ENCODE data around the gene HAVCR1.
"Not testable (repeated sequence)": the region's sequence is repeated elsewhere in the genome, so short reads cannot be mapped to it uniquely, and the experiment has no call there.

HAVCR1 gene

GRCh38 chr5:157067005-157067404 is 8.1 kb upstream of the HAVCR1 start:
- Histone ChIP-seq H3K9me3 (ENCODE audit: low read length) (no peaks in the 10 kb centered on the region), H2AFZ (ENCODE audit: low read depth, low read length) (no peak overlapping the region), H3K27me3 (ENCODE audit: insufficient read depth, low read length) (no peaks in the 10 kb centered on the region), H3K36me3 (ENCODE audit: insufficient read depth, low read length) (no peaks in the 10 kb centered on the region), H3K4me1 (ENCODE audit: insufficient read depth, low read length) (no peaks in the 10 kb centered on the region), H3K4me3 (ENCODE audit: low read length) (no peak overlapping the region)

DNA sequence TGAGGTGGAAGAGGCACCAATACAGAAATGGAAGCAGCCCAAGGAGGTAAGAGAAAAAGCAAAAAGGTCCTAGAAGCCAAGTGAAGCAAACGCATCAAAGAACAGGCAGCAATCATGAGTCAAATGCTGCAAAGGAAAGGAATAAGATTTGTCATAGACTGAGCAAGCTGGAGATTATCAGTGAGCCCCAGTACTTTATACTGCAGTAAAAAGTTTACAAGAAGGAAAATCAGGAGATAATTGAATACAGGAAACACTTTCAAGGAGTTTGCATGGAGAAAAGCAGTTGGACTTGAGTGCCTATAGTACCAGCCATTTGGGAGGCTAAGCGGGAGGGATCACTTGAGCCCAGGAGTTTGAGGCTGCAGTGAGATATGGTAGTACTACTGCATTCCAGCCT is 7.2 kb upstream of the HAVCR1 start:
- H3K27me3 ChIP-seq (ENCODE audit: insufficient read depth, low read length), result no peaks in the 10 kb centered on the region
- H3K36me3 ChIP-seq (ENCODE audit: insufficient read depth, low read length), result no peaks in the 10 kb centered on the region
- no peak overlapping the region for H3K4me3 ChIP-seq (ENCODE audit: low read length)
- H3K4me1 ChIP-seq (ENCODE audit: insufficient read depth, low read length), result no peaks in the 10 kb centered on the region
- no peak overlapping the region for H2AFZ ChIP-seq (ENCODE audit: low read depth, low read length)
- H3K9me3 ChIP-seq (ENCODE audit: low read length), result no peaks in the 10 kb centered on the region

DNA sequence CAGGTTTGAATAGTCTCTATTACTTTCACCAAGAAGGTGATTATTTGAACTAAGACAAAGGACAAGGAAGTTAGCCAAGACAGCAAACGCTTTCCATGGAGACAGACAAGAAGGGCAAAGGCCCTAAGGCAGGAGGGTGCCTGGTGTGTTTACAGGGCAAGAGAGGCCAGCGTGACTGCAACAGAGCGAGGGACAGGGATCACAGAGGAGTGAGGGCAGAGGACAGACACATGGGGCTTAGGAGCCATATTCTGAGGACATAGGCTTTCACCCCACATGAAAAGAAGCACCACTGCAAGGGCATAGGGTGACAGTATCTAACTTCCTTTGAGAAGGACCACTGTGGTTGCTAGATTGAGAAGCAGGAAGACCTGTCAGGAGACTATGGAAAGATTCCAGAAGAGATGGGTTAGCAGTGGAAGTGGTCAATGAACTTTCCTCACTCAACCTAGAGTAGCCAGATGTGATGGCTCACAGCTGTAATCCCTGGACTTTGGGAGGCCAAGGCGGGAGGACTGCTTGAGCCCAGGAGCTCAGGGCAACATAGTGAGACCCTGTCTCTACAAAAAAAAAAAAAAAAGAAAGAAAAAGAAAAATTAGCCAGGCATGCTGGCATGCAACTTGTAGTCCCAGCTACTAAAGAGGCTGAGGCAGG is 5.0 kb upstream of the HAVCR1 start:
- no peak overlapping the region for H3K4me3 ChIP-seq (ENCODE audit: low read length)
- no peak overlapping the region for H2AFZ ChIP-seq (ENCODE audit: low read depth, low read length)
- no peaks in the 10 kb centered on the region for H3K4me1 ChIP-seq (ENCODE audit: insufficient read depth, low read length)
- H3K36me3 ChIP-seq (ENCODE audit: insufficient read depth, low read length), result no peaks in the 10 kb centered on the region
- no peaks in the 10 kb centered on the region for H3K9me3 ChIP-seq (ENCODE audit: low read length)
- no peaks in the 10 kb centered on the region for H3K27me3 ChIP-seq (ENCODE audit: insufficient read depth, low read length)

GRCh38 chr5:157059891-157060290 is 975 bp upstream of the HAVCR1 start:
- no peaks in the 10 kb centered on the region for H3K36me3 ChIP-seq (ENCODE audit: insufficient read depth, low read length)

DNA sequence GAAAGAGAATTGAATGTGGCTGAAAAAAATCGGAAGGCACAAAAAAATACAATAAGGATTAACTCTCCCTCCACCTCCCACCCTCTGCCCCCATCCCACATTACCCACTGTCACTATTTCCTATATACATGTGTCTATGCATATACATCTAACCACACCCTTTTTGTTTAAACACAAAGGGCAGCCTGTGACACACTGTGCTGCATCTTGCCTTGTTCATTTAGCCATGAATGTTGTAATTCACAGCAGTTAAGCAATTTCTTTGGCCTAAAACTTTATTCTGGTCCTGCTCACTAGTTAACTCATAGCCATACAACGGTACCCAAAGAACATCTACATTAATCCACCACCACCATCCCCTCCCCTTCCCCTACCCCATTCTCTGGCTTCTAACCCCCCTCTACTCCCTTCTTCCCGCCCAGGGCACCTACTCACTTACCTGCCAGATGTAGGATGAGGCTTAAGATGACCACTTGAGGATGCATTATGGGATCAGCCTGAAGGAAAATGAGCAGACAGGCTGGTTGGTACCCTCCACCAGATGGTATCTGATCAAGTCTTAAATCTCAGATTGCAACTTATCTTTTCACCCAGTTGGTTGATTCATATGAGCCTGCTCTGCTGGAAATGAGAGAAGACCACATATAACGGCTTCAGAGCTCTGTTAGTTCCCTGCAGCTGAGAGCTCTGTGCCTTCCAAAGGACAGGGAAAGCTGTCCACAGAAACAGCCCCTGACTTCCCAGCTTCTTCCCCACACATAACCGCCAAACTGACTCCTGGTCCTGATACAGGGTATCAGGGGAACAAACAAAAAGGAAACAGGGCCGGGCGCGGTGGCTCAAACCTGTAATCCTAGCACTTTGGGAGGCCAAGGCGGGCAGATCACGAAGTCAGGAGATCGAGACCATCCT is 1.2 kb downstream of the HAVCR1 start:
- H2AFZ ChIP-seq (ENCODE audit: low read depth, low read length), result no peak overlapping the region
- H3K4me3 ChIP-seq (ENCODE audit: low read length), result no peak overlapping the region
- no peaks in the 10 kb centered on the region for H3K36me3 ChIP-seq (ENCODE audit: insufficient read depth, low read length)
- H3K9me3 ChIP-seq (ENCODE audit: low read length), result no peaks in the 10 kb centered on the region
- H3K4me1 ChIP-seq (ENCODE audit: insufficient read depth, low read length), result no peaks in the 10 kb centered on the region
- no peaks in the 10 kb centered on the region for H3K27me3 ChIP-seq (ENCODE audit: insufficient read depth, low read length)

More at GRCh38 chr5:157059891-157060290, 975 bp upstream of the HAVCR1 start:
- Histone ChIP-seq H3K27me3 (ENCODE audit: insufficient read depth, low read length) (no peaks in the 10 kb centered on the region), H2AFZ (ENCODE audit: low read depth, low read length) (no peak overlapping the region), H3K4me1 (ENCODE audit: insufficient read depth, low read length) (no peaks in the 10 kb centered on the region), H3K4me3 (ENCODE audit: low read length) (no peak overlapping the region), H3K9me3 (ENCODE audit: low read length) (no peaks in the 10 kb centered on the region)

GRCh38 chr5:157056848-157057247 is 2.1 kb downstream of the HAVCR1 start:
- H3K36me3 ChIP-seq (ENCODE audit: insufficient read depth, low read length); H3K9me3 ChIP-seq (ENCODE audit: low read length); H3K4me3 ChIP-seq (ENCODE audit: low read length); H2AFZ ChIP-seq (ENCODE audit: low read depth, low read length); H3K4me1 ChIP-seq (ENCODE audit: insufficient read depth, low read length); H3K27me3 ChIP-seq (ENCODE audit: insufficient read depth, low read length): not testable (repeated sequence)

GRCh38 chr5:157051604-157052245 is 7.2 kb downstream of the HAVCR1 start:
- Histone ChIP-seq H3K27me3 (ENCODE audit: insufficient read depth, low read length) (no peaks in the 10 kb centered on the region), H3K4me1 (ENCODE audit: insufficient read depth, low read length) (no peaks in the 10 kb centered on the region), H3K36me3 (ENCODE audit: insufficient read depth, low read length) (no peaks in the 10 kb centered on the region), H3K4me3 (ENCODE audit: low read length) (no peak overlapping the region), H3K9me3 (ENCODE audit: low read length) (no peaks in the 10 kb centered on the region), H2AFZ (ENCODE audit: low read depth, low read length) (no peak overlapping the region)

- no peaks in the 10 kb centered on the region for H3K4me1 ChIP-seq (ENCODE audit: insufficient read depth, low read length)
- H2AFZ ChIP-seq (ENCODE audit: low read depth, low read length), result no peak overlapping the region
- no peak overlapping the region for H3K4me3 ChIP-seq (ENCODE audit: low read length)
- no peaks in the 10 kb centered on the region for H3K9me3 ChIP-seq (ENCODE audit: low read length)
- no peaks in the 10 kb centered on the region for H3K27me3 ChIP-seq (ENCODE audit: insufficient read depth, low read length)
- H3K36me3 ChIP-seq (ENCODE audit: insufficient read depth, low read length), result no peaks in the 10 kb centered on the region
These were observed 8.9 kb downstream of the HAVCR1 start for GRCh38 chr5:157050050-157050449.

- H3K27me3 ChIP-seq (ENCODE audit: insufficient read depth, low read length), result no peaks in the 10 kb centered on the region
- no peak overlapping the region for H2AFZ ChIP-seq (ENCODE audit: low read depth, low read length)
- no peaks in the 10 kb centered on the region for H3K9me3 ChIP-seq (ENCODE audit: low read length)
- H3K4me3 ChIP-seq (ENCODE audit: low read length), result no peak overlapping the region
- H3K36me3 ChIP-seq (ENCODE audit: insufficient read depth, low read length), result no peaks in the 10 kb centered on the region
- H3K4me1 ChIP-seq (ENCODE audit: insufficient read depth, low read length), result no peaks in the 10 kb centered on the region
These were observed 9.3 kb downstream of the HAVCR1 start for GRCh38 chr5:157049605-157050004.

- H2AFZ ChIP-seq (ENCODE audit: low read depth, low read length), result no peak overlapping the region
These were observed 11.0 kb downstream of the HAVCR1 start for GRCh38 chr5:157047898-157048297.

GRCh38 chr5:157047016-157047415 is 11.9 kb downstream of the HAVCR1 start:
- not testable (repeated sequence) for H3K4me1 ChIP-seq (ENCODE audit: insufficient read depth, low read length); H3K9me3 ChIP-seq (ENCODE audit: low read length); H3K36me3 ChIP-seq (ENCODE audit: insufficient read depth, low read length); H3K4me3 ChIP-seq (ENCODE audit: low read length); H2AFZ ChIP-seq (ENCODE audit: low read depth, low read length); H3K27me3 ChIP-seq (ENCODE audit: insufficient read depth, low read length)

More at GRCh38 chr5:157047898-157048297, 11.0 kb downstream of the HAVCR1 start:
- Histone ChIP-seq H3K9me3 (ENCODE audit: low read length) (no peaks in the 10 kb centered on the region), H3K4me1 (ENCODE audit: insufficient read depth, low read length) (no peaks in the 10 kb centered on the region), H3K4me3 (ENCODE audit: low read length) (no peak overlapping the region), H3K36me3 (ENCODE audit: insufficient read depth, low read length) (no peaks in the 10 kb centered on the region), H3K27me3 (ENCODE audit: insufficient read depth, low read length) (no peaks in the 10 kb centered on the region)

DNA sequence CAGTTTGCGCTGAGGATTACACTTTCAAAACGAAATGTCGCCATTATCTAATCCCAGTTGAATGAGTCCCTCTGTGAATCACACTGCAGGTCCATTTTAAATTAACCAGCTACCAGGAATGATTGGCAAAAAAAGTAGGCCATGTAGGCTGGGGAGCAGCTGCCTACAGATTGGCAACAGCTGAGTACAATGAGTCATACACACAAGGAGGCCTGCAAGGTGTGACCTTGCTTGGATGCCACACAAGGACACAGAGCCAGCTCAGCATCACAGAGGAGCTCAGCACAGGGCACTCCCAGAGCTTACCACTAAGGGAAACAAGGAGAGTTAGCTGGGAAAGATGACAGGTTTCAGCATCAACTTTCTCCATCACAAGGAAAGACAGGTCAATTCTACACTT is 12.9 kb downstream of the HAVCR1 start:
- Histone ChIP-seq H3K9me3 (ENCODE audit: low read length) (no peaks in the 10 kb centered on the region), H2AFZ (ENCODE audit: low read depth, low read length) (no peak overlapping the region), H3K36me3 (ENCODE audit: insufficient read depth, low read length) (no peaks in the 10 kb centered on the region), H3K27me3 (ENCODE audit: insufficient read depth, low read length) (no peaks in the 10 kb centered on the region), H3K4me3 (ENCODE audit: low read length) (no peak overlapping the region), H3K4me1 (ENCODE audit: insufficient read depth, low read length) (no peaks in the 10 kb centered on the region)

GRCh38 chr5:157045601-157046000 is 13.3 kb downstream of the HAVCR1 start:
- H3K4me1 ChIP-seq (ENCODE audit: insufficient read depth, low read length), result no peaks in the 10 kb centered on the region
- H3K9me3 ChIP-seq (ENCODE audit: low read length), result no peaks in the 10 kb centered on the region
- no peaks in the 10 kb centered on the region for H3K36me3 ChIP-seq (ENCODE audit: insufficient read depth, low read length)
- H3K27me3 ChIP-seq (ENCODE audit: insufficient read depth, low read length), result no peaks in the 10 kb centered on the region
- H2AFZ ChIP-seq (ENCODE audit: low read depth, low read length), result no peak overlapping the region
- no peak overlapping the region for H3K4me3 ChIP-seq (ENCODE audit: low read length)
